Measurements from ENCODE around the gene POLR2E. TPM values are rescaled to one million over a fixed set of nuclear protein-coding genes. Genes with fewer than 3 reads are reported as not detected.

POLR2E gene
- total and polyA plus RNA-seq, 2 of the 8 experiments (the other 6 are each of a cell fraction or from before 2014, with no cell fraction given) = 281 to 381 TPM

- TF ChIP-seq, protein P1, sequence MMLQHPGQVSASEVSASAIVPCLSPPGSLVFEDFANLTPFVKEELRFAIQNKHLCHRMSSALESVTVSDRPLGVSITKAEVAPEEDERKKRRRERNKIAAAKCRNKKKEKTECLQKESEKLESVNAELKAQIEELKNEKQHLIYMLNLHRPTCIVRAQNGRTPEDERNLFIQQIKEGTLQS (IDR thresholded peaks at IDR 0.05; ENCODE audit: insufficient read depth, low read depth, low read length) = no peak
- no peak for TF ChIP-seq POLR2A (IDR thresholded peaks at IDR 0.05; ENCODE audit: control extremely low read depth in 1 of 2, low read depth in 2 of 2, low read length in 2 of 2)
- no peak for TF ChIP-seq SUZ12 (IDR thresholded peaks at IDR 0.05; ENCODE audit: low read length)
Observed at GRCh38 chr19:1112268-1113029, 17.3 kb upstream of the POLR2E start (continued).
